B cell (primary cell): ENCODE measurements around the gene STYX.

Experiments
- CTCF ChIP-seq: fragments of 200-600 bp; IDR thresholded peaks from one replicate; pipeline ENCODE4 v1.8.0; 2022; ENCODE audit warnings: antibody characterized with exemption, mild to moderate bottlenecking
- EZH2 ChIP-seq: IDR thresholded peaks from 2 replicates; pipeline ENCODE4 v1.6.1; 2012; ENCODE audit warnings: borderline replicate concordance, low read depth, mild to moderate bottlenecking, moderate library complexity, low read length; ENCODE audit not compliant: insufficient read depth, poor library complexity, severe bottlenecking

- TF ChIP-seq CTCF = no peak
- no peak for TF ChIP-seq EZH2
These were observed 18.3 kb upstream of the STYX start for GRCh38 chr14:52711666-52712065.
